HepG2 (cell line): ENCODE data around the gene IL32. TPM values are rescaled to one million over a fixed set of nuclear protein-coding genes. Genes with fewer than 3 reads are reported as not detected.
A peak's percentile ranks its signal among the peaks of the same experiment; 100 is the strongest.

Source experiments
- ATAC-seq: fragments of 200-7000 bp; cut with Tn5 transposase; 3 replicates; pipeline ENCODE4 v1.9.1; 2020; ENCODE audit warnings: mild to moderate bottlenecking, moderate library complexity
- BruUV-seq: library from RNA; stranded (reverse); fragments of 400-500 nt; replicated peaks from 2 replicates; lab custom pipeline; 2021; lab: Mats Ljungman, UMichigan
- CTCF ChIA-PET: fragments of 300-600 bp; formaldehyde crosslinking; extraction: SDS; loops from one replicate; lab custom pipeline; 2021; ENCODE audit warnings: low total read pairs, inconsistent platforms, low intra/inter-chr PET ratio; lab: Yijun Ruan, JAX
- POLR2A ChIA-PET: fragments of 350-600 bp; sonication (Branson Sonifier 250); formaldehyde crosslinking; loops from one replicate; lab custom pipeline; 2020; ENCODE audit warnings: antibody characterized with exemption, inconsistent platforms; lab: Yijun Ruan, JAX
- DNase-seq: peaks from one replicate; pipeline ENCODE4 v3.0.0-alpha.2; 2015; ENCODE audit warnings: low spot score
- FAIRE-seq: peaks from 3 replicates; lab custom pipeline; 2011; peaks lifted over from hg19 to GRCh38; lab: Jason Lieb, UNC
- H2AFZ ChIP-seq: one replicate; pipeline ENCODE4 v1.6.1; 2011; ENCODE audit warnings: low read length, inconsistent platforms
- H3K27ac ChIP-seq: fragments of 300-600 bp; 3 replicates; pipeline ENCODE4 v1.8.0; 2011; ENCODE audit warnings: mixed run types, mild to moderate bottlenecking, mixed read lengths, low read length, inconsistent platforms; ENCODE audit not compliant: insufficient read depth; ENCODE audit errors: extremely low read length
- H3K27me3 ChIP-seq, 2 experiments: fragments of 200-600 bp in 1 of 2; 2 replicates in 1 of 2; 3 replicates in 1 of 2; pipeline versions ENCODE4 v1.6.0 to v1.8.0; 2011; ENCODE audit warnings: low read length in 2 of 2, mild to moderate bottlenecking in 2 of 2, moderate library complexity in 2 of 2, inconsistent platforms in 1 of 2; ENCODE audit not compliant: insufficient read depth in 2 of 2, control insufficient read depth in 1 of 2
- H3K36me3 ChIP-seq, 2 experiments: fragments of 200-600 bp in 1 of 2; replicated peaks in 1 of 2; 2 replicates in 1 of 2; 3 replicates in 1 of 2; pipeline versions ENCODE4 v1.5.1 to v1.8.0; 2011; ENCODE audit warnings: low read length in 2 of 2, inconsistent platforms in 1 of 2; ENCODE audit not compliant: insufficient read depth in 2 of 2, control insufficient read depth in 1 of 2
- H3K4me1 ChIP-seq: 2 replicates; pipeline ENCODE4 v1.5.1; 2012; ENCODE audit warnings: low read length, inconsistent platforms; ENCODE audit not compliant: insufficient read depth
- H3K4me2 ChIP-seq: 2 replicates; pipeline ENCODE4 v1.6.0; 2011; ENCODE audit warnings: low read depth, low read length, inconsistent platforms
- H3K4me3 ChIP-seq, 3 experiments: fragments of 200-600 bp in 1 of 3; sonication (generic), shearing (Covaris generic) in 1 of 3; replicated peaks in 1 of 3; 2 replicates each; pipeline ENCODE4 v1.5.1; 2011 to 2016; ENCODE audit warnings: low read length in 3 of 3, inconsistent platforms in 2 of 3, low read depth in 2 of 3, mild to moderate bottlenecking in 2 of 3, control low read depth in 1 of 3, mixed read lengths in 1 of 3; ENCODE audit not compliant: insufficient read depth in 1 of 3
- H3K79me2 ChIP-seq: one replicate; pipeline ENCODE4 v1.6.1; 2011; ENCODE audit warnings: low read length, inconsistent platforms; ENCODE audit not compliant: insufficient read depth
- H3K9ac ChIP-seq: 2 replicates; pipeline ENCODE4 v1.6.0; 2011; ENCODE audit warnings: mild to moderate bottlenecking, low read depth, low read length, inconsistent platforms; ENCODE audit not compliant: insufficient read depth
- H3K9me3 ChIP-seq: 2 replicates; pipeline ENCODE4 v1.5.1; 2012; ENCODE audit warnings: mild to moderate bottlenecking, low read length
- H4K20me1 ChIP-seq: 2 replicates; pipeline ENCODE4 v1.6.0; 2011; ENCODE audit warnings: inconsistent platforms, mild to moderate bottlenecking, low read length, moderate library complexity; ENCODE audit not compliant: insufficient read depth
- DZIP1 ChIP-seq: sonication (generic); formaldehyde crosslinking; IDR thresholded peaks from 2 replicates; pipeline ENCODE4 v1.5.0; 2020; ENCODE audit warnings: mild to moderate bottlenecking, missing genetic modification reagents
- ELF4 ChIP-seq: sonication (generic); formaldehyde crosslinking; IDR thresholded peaks from 2 replicates; pipeline ENCODE4 v1.5.0; 2020; ENCODE audit warnings: missing genetic modification reagents, mild to moderate bottlenecking, moderate library complexity, borderline replicate concordance
- KLF12 ChIP-seq: sonication (generic); formaldehyde crosslinking; IDR thresholded peaks from 2 replicates; pipeline ENCODE4 v1.4.0; 2020; ENCODE audit warnings: missing genetic modification reagents, borderline replicate concordance
- MED1 ChIP-seq: sonication (generic); formaldehyde crosslinking; IDR thresholded peaks from 2 replicates; pipeline ENCODE4 v1.4.0; 2020; ENCODE audit warnings: missing genetic modification reagents
- NR2F2 ChIP-seq: IDR thresholded peaks from 2 replicates; pipeline ENCODE4 v1.6.1; 2012; ENCODE audit warnings: low read depth, inconsistent platforms, borderline replicate concordance
- PHF5A ChIP-seq: IDR thresholded peaks from one replicate; pipeline ENCODE4 v1.6.1; 2018; ENCODE audit warnings: low read depth, missing genetic modification reagents; ENCODE audit not compliant: unreplicated experiment
- PITX1 ChIP-seq: sonication (generic); formaldehyde crosslinking; IDR thresholded peaks from 2 replicates; pipeline ENCODE4 v1.5.1; 2020; ENCODE audit warnings: mild to moderate bottlenecking, missing genetic modification reagents
- SP5 ChIP-seq: IDR thresholded peaks from 2 replicates; pipeline ENCODE4 v1.6.1; 2016; ENCODE audit warnings: low read depth, borderline replicate concordance
- TRAFD1 ChIP-seq: sonication (generic); formaldehyde crosslinking; IDR thresholded peaks from 2 replicates; pipeline ENCODE4 v1.5.1; 2020; ENCODE audit warnings: missing genetic modification reagents, mild to moderate bottlenecking, borderline replicate concordance
- ZC3H4 ChIP-seq: sonication (generic); formaldehyde crosslinking; IDR thresholded peaks from 2 replicates; pipeline ENCODE4 v1.4.0; 2020; ENCODE audit warnings: missing genetic modification reagents, borderline replicate concordance
- ZKSCAN5 ChIP-seq: sonication (generic); formaldehyde crosslinking; IDR thresholded peaks from 2 replicates; pipeline ENCODE4 v1.5.1; 2020; ENCODE audit warnings: mild to moderate bottlenecking, missing genetic modification reagents
- WGBS: methylation state at CpG from one replicate; pipeline ENCODE4 v1.1.6; 2017; ENCODE audit warnings: low lambda C conversion rate; 5-methylcytosine and 5-hydroxymethylcytosine counted together
- in situ Hi-C: cut with HindIII; loops from 2 replicates; pipeline ENCODE4 v1.10.0; 2017; ENCODE audit warnings: low pct_unique_long_range_greater_than_20kb; ENCODE audit not compliant: extremely low pct_ligation_motif_present
- intact Hi-C: fragments of 100-400 bp; cut with micrococcal nuclease; formaldehyde crosslinking; loops from one replicate; pipeline ENCODE4 v1.10.0; 2022; ENCODE audit not compliant: unreplicated experiment
- polyA plus RNA-seq, 8 experiments: library from polyadenylated mRNA; depleted of rRNA in 3 of 8; stranded (reverse) in 7 of 8; unstranded in 1 of 8; fragments of >200 nt; fragmentation: Illumina TruSeq in 4 of 8; extraction: Trizol in 4 of 8; gene quantifications; 2 replicates each; pipeline versions ENCODE4 v1.2.1 to v1.2.3, GENCODE V29; 2011 to 2016; ENCODE audit warnings: low read depth in 4 of 8, missing spikeins in 1 of 8, mixed read lengths in 1 of 8; ENCODE audit not compliant: insufficient read depth in 1 of 8
- total RNA-seq, 5 experiments: library from RNA; depleted of rRNA; stranded (reverse); fragments of >200 nt; fragmentation: Illumina TruSeq; extraction: Trizol; gene quantifications; 2 replicates each; pipeline ENCODE4 v1.2.3, GENCODE V29; 2016; ENCODE audit warnings: low read depth in 1 of 5
- TF ChIP-seq, protein P1 (sequence below): sonication (generic); formaldehyde crosslinking; IDR thresholded peaks from 2 replicates; pipeline ENCODE4 v1.4.0; 2020; ENCODE audit warnings: missing genetic modification reagents
- TF ChIP-seq, protein P2 (sequence below): IDR thresholded peaks from 2 replicates; pipeline ENCODE4 v1.6.1; 2016

Gene IL32
- total and polyA plus RNA-seq, 2 of the 13 experiments (the other 11 are each of a cell fraction or from before 2014, with no cell fraction given), result 115 to 165 TPM

- Histone ChIP-seq H3K4me3 (peak overlapping the region; percentile 62 to 93 (median 65)), H3K9ac (peak overlapping the region; percentile 99), H3K27ac (peak overlapping the region; percentile 93), H4K20me1 (peaks cover 31% of the 10 kb centered on the region; the same call in 1 of the 2 replicates), H3K4me1 (peaks cover 50% of the 10 kb centered on the region)
- no TSS peak for BruUV-seq
- POLR2A ChIA-PET, result interaction anchor here (1.2 to 18.8 kb wide), 13 partner anchors 8 to 271 kb away, joined by 3 to 750 read pairs (median 4); partner anchors contain the start of genes CLDN9, IL32, KREMEN2 and PKMYT1
- in situ Hi-C loops, result no loop called here
- TF ChIP-seq NR2F2 (0 out of 2 replicates have a peak, but pooled peaks have one; percentile 2), ZKSCAN5 (CRISPR knock-in tag) (peak; percentile 12; the same call in 1 of the 2 replicates), KLF12 (CRISPR knock-in tag) (no peak), PITX1 (CRISPR knock-in tag) (0 out of 2 replicates have a peak, but pooled peaks have one; percentile 13), ELF4 (CRISPR knock-in tag) (no peak), TRAFD1 (CRISPR knock-in tag) (0 out of 2 replicates have a peak, but pooled peaks have one; percentile 1), SP5 (CRISPR knock-in tag) (no peak), ZC3H4 (CRISPR knock-in tag) (0 out of 2 replicates have a peak, but pooled peaks have one; percentile 28), MED1 (peak; percentile 7; the same call in 1 of the 2 replicates), PHF5A (CRISPR knock-in tag) (peak; percentile 4), DZIP1 (CRISPR knock-in tag) (0 out of 2 replicates have a peak, but pooled peaks have one; percentile 1)
- TF ChIP-seq, protein P1, sequence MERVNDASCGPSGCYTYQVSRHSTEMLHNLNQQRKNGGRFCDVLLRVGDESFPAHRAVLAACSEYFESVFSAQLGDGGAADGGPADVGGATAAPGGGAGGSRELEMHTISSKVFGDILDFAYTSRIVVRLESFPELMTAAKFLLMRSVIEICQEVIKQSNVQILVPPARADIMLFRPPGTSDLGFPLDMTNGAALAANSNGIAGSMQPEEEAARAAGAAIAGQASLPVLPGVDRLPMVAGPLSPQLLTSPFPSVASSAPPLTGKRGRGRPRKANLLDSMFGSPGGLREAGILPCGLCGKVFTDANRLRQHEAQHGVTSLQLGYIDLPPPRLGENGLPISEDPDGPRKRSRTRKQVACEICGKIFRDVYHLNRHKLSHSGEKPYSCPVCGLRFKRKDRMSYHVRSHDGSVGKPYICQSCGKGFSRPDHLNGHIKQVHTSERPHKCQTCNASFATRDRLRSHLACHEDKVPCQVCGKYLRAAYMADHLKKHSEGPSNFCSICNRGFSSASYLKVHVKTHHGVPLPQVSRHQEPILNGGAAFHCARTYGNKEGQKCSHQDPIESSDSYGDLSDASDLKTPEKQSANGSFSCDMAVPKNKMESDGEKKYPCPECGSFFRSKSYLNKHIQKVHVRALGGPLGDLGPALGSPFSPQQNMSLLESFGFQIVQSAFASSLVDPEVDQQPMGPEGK (CRISPR knock-in tag), result 0 out of 2 replicates have a peak, but pooled peaks have one; percentile 3
- TF ChIP-seq, protein P2, sequence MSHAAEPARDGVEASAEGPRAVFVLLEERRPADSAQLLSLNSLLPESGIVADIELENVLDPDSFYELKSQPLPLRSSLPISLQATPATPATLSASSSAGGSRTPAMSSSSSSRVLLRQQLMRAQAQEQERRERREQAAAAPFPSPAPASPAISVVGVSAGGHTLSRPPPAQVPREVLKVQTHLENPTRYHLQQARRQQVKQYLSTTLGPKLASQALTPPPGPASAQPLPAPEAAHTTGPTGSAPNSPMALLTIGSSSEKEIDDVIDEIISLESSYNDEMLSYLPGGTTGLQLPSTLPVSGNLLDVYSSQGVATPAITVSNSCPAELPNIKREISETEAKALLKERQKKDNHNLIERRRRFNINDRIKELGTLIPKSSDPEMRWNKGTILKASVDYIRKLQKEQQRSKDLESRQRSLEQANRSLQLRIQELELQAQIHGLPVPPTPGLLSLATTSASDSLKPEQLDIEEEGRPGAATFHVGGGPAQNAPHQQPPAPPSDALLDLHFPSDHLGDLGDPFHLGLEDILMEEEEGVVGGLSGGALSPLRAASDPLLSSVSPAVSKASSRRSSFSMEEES (CRISPR knock-in tag), result peak; percentile 7; the same call in 1 of the 2 replicates
- TF ChIP-seq, all 625 proteins: peak for 10
- DNase-seq, result no peak
- no peak overlapping the region for H2AFZ ChIP-seq
- peaks cover 16 to 17% of the 10 kb centered on the region in 2 experiments; a peak in 4 of 5 replicates for H3K36me3 ChIP-seq
- H3K9me3 ChIP-seq, result no peaks in the 10 kb centered on the region
- no peak for FAIRE-seq
- CTCF ChIA-PET, result no interaction called here
- no CpG with 5 or more reads among the region's 6 CpGs for WGBS
- H3K79me2 ChIP-seq, result peaks cover 5% of the 10 kb centered on the region
- ATAC-seq, result no peak
- H3K27me3 ChIP-seq, result no peaks in the 10 kb centered on the region; a peak in 2 of 5 replicates
- H3K4me2 ChIP-seq, result peak overlapping the region; percentile 85
- intact Hi-C loops, result no loop called here
Measured at GRCh38 chr16:3023415-3023668, 42.1 kb upstream of the IL32 start.
